OCI-LY3 (cell line): ENCODE measurements around the gene BID.
A peak's percentile ranks its signal among the peaks of the same experiment; 100 is the strongest.

ENCODE experiments used
- H2AFZ ChIP-seq: fragments of 200-600, 300-600 bp; shearing (Covaris generic); 2 replicates; pipeline ENCODE4 v1.6.0; 2014; ENCODE audit warnings: antibody characterized with exemption, low read depth, low read length
- H3K27ac ChIP-seq: fragments of 200-600, 300-600 bp; sonication (generic); 2 replicates; pipeline ENCODE4 v1.5.1; 2014; ENCODE audit warnings: mild to moderate bottlenecking, low read length, moderate library complexity, mixed read lengths
- H3K27me3 ChIP-seq: fragments of 200-600, 300-600 bp; sonication (generic); 2 replicates; pipeline ENCODE4 v1.6.1; 2014; ENCODE audit warnings: low read depth, low read length, mixed read lengths
- H3K36me3 ChIP-seq: fragments of 200-600, 300-600 bp; sonication (generic); replicated peaks from 2 replicates; pipeline ENCODE3; 2014; ENCODE audit warnings: low read depth, low read length, mixed read lengths
- H3K4me1 ChIP-seq: fragments of 300-600, 200-600 bp; sonication (generic); 2 replicates; pipeline ENCODE4 v1.6.1; 2014; ENCODE audit warnings: low read length, mixed read lengths
- H3K4me2 ChIP-seq: fragments of 200-600, 300-600 bp; sonication (generic); 2 replicates; pipeline ENCODE4 v1.6.1; 2014; ENCODE audit warnings: low read length, mixed read lengths
- H3K4me3 ChIP-seq: fragments of 300-600, 200-600 bp; sonication (generic); 2 replicates; pipeline ENCODE4 v1.5.1; 2014; ENCODE audit warnings: antibody characterized with exemption, mild to moderate bottlenecking, low read length, moderate library complexity
- H3K79me2 ChIP-seq: fragments of 300-600, 200-600 bp; shearing (Covaris generic); 2 replicates; pipeline ENCODE4 v1.6.1; 2014; ENCODE audit warnings: mild to moderate bottlenecking, low read length, mixed read lengths
- H3K9ac ChIP-seq: fragments of 300-600, 200-600 bp; shearing (Covaris generic); 2 replicates; pipeline ENCODE4 v1.6.0; 2014; ENCODE audit warnings: mild to moderate bottlenecking, low read length, moderate library complexity
- H3K9me3 ChIP-seq: fragments of 200-600, 300-600 bp; shearing (Covaris generic); 2 replicates; pipeline ENCODE4 v1.6.1; 2014; ENCODE audit warnings: low read length, mixed read lengths; ENCODE audit not compliant: insufficient read depth
- H4K20me1 ChIP-seq: fragments of 200-600, 300-600 bp; sonication (generic); 2 replicates; pipeline ENCODE4 v1.6.1; 2016; ENCODE audit warnings: low read length, mixed read lengths; ENCODE audit not compliant: insufficient read depth
- EZH2phosphoT487 ChIP-seq: fragments of 200-600 bp; shearing (Covaris generic); IDR thresholded peaks from 2 replicates; pipeline ENCODE4 v1.6.1; 2018; ENCODE audit warnings: antibody characterized with exemption, mixed run types, low read depth
- TF ChIP-seq, protein P1 (sequence below): fragments of 200-600, 300-600 bp; sonication (generic); IDR thresholded peaks from 2 replicates; pipeline ENCODE4 v1.5.1; 2014; ENCODE audit warnings: antibody characterized with exemption, low read length, low read depth

The BID gene

DNA sequence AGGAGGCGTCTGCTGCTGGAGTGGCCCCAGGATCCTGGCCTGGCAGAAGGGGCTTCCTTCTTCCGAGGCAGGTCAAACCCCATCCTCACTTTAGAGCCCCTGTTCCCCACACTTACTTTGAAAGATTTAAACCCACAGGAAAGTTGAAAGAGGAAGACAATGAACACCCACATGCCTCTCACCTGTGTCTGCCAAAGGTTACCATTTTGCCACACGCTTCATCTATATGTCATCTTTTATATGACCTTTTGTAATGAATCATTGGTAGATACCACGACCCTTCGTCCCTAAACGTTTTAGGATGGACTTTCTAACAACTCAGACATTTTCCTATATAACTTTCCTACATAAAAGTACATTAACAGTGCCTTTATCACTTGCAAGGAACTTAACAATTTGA lies 39.8 kb upstream of the BID start:
- no peaks in the 10 kb centered on the region for H4K20me1 ChIP-seq
- H3K9me3 ChIP-seq: no peaks in the 10 kb centered on the region
- H3K36me3 ChIP-seq: peaks cover 78% of the 10 kb centered on the region
- H3K9ac ChIP-seq: no peak overlapping the region
- no peak overlapping the region for H3K4me2 ChIP-seq
- TF ChIP-seq EZH2phosphoT487: no peak
- TF ChIP-seq, protein P1, sequence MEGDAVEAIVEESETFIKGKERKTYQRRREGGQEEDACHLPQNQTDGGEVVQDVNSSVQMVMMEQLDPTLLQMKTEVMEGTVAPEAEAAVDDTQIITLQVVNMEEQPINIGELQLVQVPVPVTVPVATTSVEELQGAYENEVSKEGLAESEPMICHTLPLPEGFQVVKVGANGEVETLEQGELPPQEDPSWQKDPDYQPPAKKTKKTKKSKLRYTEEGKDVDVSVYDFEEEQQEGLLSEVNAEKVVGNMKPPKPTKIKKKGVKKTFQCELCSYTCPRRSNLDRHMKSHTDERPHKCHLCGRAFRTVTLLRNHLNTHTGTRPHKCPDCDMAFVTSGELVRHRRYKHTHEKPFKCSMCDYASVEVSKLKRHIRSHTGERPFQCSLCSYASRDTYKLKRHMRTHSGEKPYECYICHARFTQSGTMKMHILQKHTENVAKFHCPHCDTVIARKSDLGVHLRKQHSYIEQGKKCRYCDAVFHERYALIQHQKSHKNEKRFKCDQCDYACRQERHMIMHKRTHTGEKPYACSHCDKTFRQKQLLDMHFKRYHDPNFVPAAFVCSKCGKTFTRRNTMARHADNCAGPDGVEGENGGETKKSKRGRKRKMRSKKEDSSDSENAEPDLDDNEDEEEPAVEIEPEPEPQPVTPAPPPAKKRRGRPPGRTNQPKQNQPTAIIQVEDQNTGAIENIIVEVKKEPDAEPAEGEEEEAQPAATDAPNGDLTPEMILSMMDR: no peak
- H2AFZ ChIP-seq: no peak overlapping the region
- H3K4me1 ChIP-seq: peaks cover 24% of the 10 kb centered on the region
- H3K79me2 ChIP-seq: no peaks in the 10 kb centered on the region
- no peak overlapping the region for H3K4me3 ChIP-seq
- no peaks in the 10 kb centered on the region for H3K27me3 ChIP-seq
- no peak overlapping the region for H3K27ac ChIP-seq

DNA sequence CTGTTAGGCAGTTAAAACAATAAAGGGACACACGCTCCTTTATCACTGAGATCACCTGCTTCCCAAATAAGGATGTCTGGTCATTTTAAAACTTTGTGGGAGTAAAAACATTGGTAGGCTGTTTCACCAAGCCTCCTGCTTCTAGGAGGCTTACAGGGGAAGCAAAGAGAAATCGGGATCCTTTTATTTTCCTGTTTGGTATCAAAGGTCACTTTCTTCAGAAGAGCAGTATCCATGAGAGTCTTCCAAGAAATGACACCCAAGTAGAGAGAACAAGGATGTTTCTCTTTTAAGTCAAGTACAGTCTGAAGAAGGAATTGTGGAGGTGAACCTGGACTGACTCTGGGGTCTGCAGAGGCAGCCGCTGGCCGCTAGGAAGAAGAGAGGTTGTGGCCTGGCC lies 36.9 kb upstream of the BID start:
- H3K79me2 ChIP-seq: no peaks in the 10 kb centered on the region
- H3K27me3 ChIP-seq: no peaks in the 10 kb centered on the region
- no peak overlapping the region for H3K4me3 ChIP-seq
- H2AFZ ChIP-seq: no peak overlapping the region
- peaks cover 28% of the 10 kb centered on the region for H3K4me1 ChIP-seq
- H3K4me2 ChIP-seq: peak overlapping the region; percentile 58
- no peaks in the 10 kb centered on the region for H4K20me1 ChIP-seq
- H3K9ac ChIP-seq: peak overlapping the region; percentile 66
- H3K27ac ChIP-seq: peak overlapping the region; percentile 86
- TF ChIP-seq, protein P1: no peak
- TF ChIP-seq EZH2phosphoT487: no peak
- no peaks in the 10 kb centered on the region for H3K9me3 ChIP-seq
- H3K36me3 ChIP-seq: peaks cover 88% of the 10 kb centered on the region

DNA sequence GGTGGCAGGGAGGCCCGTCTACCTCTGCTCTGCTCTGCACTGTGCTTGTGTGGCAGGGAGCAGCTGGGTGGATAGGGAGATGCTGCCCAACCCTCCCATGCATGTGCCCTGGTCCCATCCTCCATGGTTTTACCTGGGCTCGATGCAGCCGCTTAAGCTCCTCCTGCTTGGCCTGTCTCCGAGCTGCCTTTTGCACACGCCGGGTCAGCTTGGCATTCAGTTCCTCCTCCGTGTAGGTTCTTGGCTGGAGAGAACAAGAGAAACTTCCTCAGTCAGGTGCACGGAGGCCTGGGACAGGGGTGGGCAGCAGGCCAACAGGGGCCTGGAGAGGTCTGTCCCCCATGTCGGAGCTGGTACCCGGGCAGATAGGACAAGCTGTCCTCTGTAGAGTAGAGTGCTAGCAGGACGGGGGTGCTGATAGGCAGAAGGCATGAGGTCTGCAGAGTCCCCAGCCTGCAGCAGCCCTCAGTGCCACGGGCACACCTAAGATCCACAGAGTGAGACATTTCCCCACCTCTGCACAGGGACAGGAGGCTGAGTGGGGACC lies 36.4 kb upstream of the BID start:
- peak overlapping the region; percentile 30; the same call in 1 of the 2 replicates for H3K4me3 ChIP-seq
- peaks cover 86% of the 10 kb centered on the region for H3K36me3 ChIP-seq
- peak overlapping the region; percentile 86 for H3K27ac ChIP-seq
- H3K27me3 ChIP-seq: no peaks in the 10 kb centered on the region
- no peak overlapping the region for H2AFZ ChIP-seq
- H3K79me2 ChIP-seq: no peaks in the 10 kb centered on the region
- TF ChIP-seq EZH2phosphoT487: no peak
- TF ChIP-seq, protein P1: no peak
- peaks cover 28% of the 10 kb centered on the region for H3K4me1 ChIP-seq
- peak overlapping the region; percentile 66 for H3K9ac ChIP-seq
- H4K20me1 ChIP-seq: no peaks in the 10 kb centered on the region
- H3K9me3 ChIP-seq: no peaks in the 10 kb centered on the region
- peak overlapping the region; percentile 58 for H3K4me2 ChIP-seq

DNA sequence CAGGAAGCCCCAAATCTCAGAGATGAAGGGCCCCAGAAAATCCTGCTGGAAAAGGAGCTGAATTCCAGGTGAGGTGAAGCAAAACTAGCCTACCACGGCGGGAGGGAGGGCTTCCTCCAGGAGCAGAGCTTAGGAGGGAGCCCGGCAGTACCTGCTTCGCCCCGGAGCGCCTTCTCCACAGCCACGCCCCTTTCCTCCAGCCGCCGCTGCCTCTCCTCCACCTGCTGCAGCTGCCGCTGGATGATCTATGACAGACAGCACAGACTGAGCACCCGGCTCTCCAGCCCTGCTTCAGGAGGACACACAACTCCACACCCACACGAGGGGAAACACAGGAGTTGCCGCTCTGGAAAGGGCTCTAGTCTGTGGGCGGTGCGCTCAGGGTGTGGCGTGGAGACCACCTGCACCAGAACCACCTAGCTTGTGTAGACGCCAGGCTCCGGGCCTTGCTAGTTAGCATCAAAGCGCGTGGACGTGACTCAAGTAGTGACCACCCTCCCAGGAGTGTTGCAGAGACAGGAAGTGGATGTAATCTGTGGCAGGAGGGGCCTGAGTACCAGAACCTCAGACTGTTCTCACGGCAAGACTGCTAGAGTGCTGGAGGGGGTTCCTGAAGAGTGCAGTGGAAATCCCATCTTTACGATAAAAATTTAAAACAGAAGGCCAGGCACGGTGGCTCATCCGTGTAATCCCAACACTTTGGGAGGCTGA lies 34.6 kb upstream of the BID start:
- Histone ChIP-seq H3K36me3 (peaks cover 87% of the 10 kb centered on the region), H2AFZ (no peak overlapping the region), H3K4me3 (no peak overlapping the region), H4K20me1 (no peaks in the 10 kb centered on the region), H3K79me2 (no peaks in the 10 kb centered on the region), H3K9me3 (no peaks in the 10 kb centered on the region), H3K9ac (peak overlapping the region; percentile 25; the same call in 1 of the 2 replicates), H3K4me2 (no peak overlapping the region), H3K27me3 (no peaks in the 10 kb centered on the region), H3K27ac (peak overlapping the region; percentile 86; the same call in 1 of the 2 replicates), H3K4me1 (peaks cover 40% of the 10 kb centered on the region)
- TF ChIP-seq EZH2phosphoT487: no peak
